WTC11 (cell line): ENCODE results near the gene COL4A1.

Source experiments
- GABPB1 ChIP-seq: sonication (generic); formaldehyde crosslinking; IDR thresholded peaks from 2 replicates; pipeline ENCODE4 v1.8.1; 2023; ENCODE audit warnings: mild to moderate bottlenecking, missing genetic modification reagents
- JUN ChIP-seq: sonication (generic); formaldehyde crosslinking; IDR thresholded peaks from 2 replicates; pipeline ENCODE4 v1.8.0; 2023; ENCODE audit warnings: mild to moderate bottlenecking, missing genetic modification reagents
- KAT7 ChIP-seq: sonication (generic); formaldehyde crosslinking; IDR thresholded peaks from 2 replicates; pipeline ENCODE4 v1.8.1; 2023; ENCODE audit warnings: missing genetic modification reagents, mild to moderate bottlenecking, borderline replicate concordance
- RELA ChIP-seq: sonication (generic); formaldehyde crosslinking; IDR thresholded peaks from 2 replicates; pipeline ENCODE4 v1.8.1; 2022; ENCODE audit warnings: missing genetic modification reagents, mild to moderate bottlenecking, borderline replicate concordance
- TEAD4 ChIP-seq: sonication (generic); formaldehyde crosslinking; IDR thresholded peaks from 2 replicates; pipeline ENCODE4 v1.8.0; 2022; ENCODE audit warnings: mild to moderate bottlenecking, missing genetic modification reagents
- TF ChIP-seq, protein P1 (sequence below): fragments of 200-600 bp; IDR thresholded peaks from 2 replicates; pipeline ENCODE4 v1.8.0; 2022; ENCODE audit warnings: antibody characterized with exemption
- TF ChIP-seq, protein P2 (sequence below): sonication (generic); formaldehyde crosslinking; IDR thresholded peaks from 2 replicates; pipeline ENCODE4 v1.8.1; 2023; ENCODE audit warnings: mild to moderate bottlenecking, missing genetic modification reagents
- TF ChIP-seq, protein P3 (sequence below): sonication (generic); formaldehyde crosslinking; IDR thresholded peaks from 2 replicates; pipeline ENCODE4 v1.8.0; 2022; ENCODE audit warnings: missing genetic modification reagents
- TF ChIP-seq, protein P4 (sequence below): sonication (generic); formaldehyde crosslinking; IDR thresholded peaks from 2 replicates; pipeline ENCODE4 v1.8.1; 2023; ENCODE audit warnings: mild to moderate bottlenecking, missing genetic modification reagents, borderline replicate concordance
- TF ChIP-seq, protein P5 (sequence below): sonication (generic); formaldehyde crosslinking; IDR thresholded peaks from 2 replicates; pipeline ENCODE4 v1.8.0; 2022; ENCODE audit warnings: mild to moderate bottlenecking, missing genetic modification reagents
- TF ChIP-seq, protein P6 (sequence below): fragments of 250-450 bp; sonication (Bioruptor Pico); conservative IDR thresholded peaks from 2 replicates; pipeline ENCODE4 v1.9.0; 2021; ENCODE audit warnings: mild to moderate bottlenecking

DNA sequence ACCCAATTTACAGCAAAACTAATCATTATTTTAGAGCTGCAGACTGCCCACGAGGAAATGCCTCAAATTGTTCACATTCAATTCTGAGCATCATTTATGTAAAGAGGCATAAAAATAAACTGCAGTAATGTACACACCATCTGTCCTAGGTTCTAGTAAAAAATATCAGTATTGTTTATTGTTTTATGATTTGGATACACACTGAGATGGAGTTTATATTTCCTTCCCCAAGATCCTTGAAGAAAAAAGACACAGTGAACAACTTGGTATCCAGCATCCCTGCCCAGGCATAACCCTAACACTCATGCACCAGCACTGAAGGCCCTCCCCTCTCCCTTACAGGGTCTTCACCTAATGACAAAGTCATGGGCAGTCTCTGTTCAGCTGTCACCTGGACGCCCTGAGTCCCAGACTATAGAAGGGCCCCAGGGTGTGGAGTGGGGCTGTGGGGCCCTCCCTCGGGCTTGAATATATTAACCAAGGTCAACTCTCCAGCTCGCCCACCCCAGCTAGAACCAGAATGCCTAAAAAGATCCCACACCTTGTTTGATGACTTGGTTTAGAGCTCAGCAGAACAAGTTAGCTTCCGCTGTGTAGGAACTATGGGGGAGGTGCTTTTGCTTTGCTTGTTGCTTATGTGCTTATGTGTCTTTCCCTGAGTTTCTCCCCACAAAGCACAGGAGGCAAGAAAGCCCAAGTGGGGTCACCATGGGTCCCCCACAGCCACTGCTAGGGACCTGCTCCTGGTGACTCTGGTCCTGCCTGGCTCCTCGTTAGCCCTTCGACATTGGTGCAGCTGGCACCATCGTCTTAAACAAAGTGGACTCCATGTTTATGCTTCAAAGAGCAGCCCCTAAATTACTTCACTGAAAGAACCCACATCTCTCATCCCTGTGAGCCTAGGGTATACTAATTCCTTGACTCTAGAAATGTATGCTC is 111.1 kb downstream of the COL4A1 start:
- TF ChIP-seq, protein P1, sequence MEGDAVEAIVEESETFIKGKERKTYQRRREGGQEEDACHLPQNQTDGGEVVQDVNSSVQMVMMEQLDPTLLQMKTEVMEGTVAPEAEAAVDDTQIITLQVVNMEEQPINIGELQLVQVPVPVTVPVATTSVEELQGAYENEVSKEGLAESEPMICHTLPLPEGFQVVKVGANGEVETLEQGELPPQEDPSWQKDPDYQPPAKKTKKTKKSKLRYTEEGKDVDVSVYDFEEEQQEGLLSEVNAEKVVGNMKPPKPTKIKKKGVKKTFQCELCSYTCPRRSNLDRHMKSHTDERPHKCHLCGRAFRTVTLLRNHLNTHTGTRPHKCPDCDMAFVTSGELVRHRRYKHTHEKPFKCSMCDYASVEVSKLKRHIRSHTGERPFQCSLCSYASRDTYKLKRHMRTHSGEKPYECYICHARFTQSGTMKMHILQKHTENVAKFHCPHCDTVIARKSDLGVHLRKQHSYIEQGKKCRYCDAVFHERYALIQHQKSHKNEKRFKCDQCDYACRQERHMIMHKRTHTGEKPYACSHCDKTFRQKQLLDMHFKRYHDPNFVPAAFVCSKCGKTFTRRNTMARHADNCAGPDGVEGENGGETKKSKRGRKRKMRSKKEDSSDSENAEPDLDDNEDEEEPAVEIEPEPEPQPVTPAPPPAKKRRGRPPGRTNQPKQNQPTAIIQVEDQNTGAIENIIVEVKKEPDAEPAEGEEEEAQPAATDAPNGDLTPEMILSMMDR = no peak
- TF ChIP-seq KAT7 (CRISPR knock-in tag) (no peak), GABPB1 (CRISPR knock-in tag) (no peak), TEAD4 (CRISPR knock-in tag) (no peak), RELA (no peak), JUN (no peak)
- TF ChIP-seq, protein P2, sequence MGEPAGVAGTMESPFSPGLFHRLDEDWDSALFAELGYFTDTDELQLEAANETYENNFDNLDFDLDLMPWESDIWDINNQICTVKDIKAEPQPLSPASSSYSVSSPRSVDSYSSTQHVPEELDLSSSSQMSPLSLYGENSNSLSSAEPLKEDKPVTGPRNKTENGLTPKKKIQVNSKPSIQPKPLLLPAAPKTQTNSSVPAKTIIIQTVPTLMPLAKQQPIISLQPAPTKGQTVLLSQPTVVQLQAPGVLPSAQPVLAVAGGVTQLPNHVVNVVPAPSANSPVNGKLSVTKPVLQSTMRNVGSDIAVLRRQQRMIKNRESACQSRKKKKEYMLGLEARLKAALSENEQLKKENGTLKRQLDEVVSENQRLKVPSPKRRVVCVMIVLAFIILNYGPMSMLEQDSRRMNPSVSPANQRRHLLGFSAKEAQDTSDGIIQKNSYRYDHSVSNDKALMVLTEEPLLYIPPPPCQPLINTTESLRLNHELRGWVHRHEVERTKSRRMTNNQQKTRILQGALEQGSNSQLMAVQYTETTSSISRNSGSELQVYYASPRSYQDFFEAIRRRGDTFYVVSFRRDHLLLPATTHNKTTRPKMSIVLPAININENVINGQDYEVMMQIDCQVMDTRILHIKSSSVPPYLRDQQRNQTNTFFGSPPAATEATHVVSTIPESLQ (CRISPR knock-in tag) = no peak
- TF ChIP-seq, protein P3, sequence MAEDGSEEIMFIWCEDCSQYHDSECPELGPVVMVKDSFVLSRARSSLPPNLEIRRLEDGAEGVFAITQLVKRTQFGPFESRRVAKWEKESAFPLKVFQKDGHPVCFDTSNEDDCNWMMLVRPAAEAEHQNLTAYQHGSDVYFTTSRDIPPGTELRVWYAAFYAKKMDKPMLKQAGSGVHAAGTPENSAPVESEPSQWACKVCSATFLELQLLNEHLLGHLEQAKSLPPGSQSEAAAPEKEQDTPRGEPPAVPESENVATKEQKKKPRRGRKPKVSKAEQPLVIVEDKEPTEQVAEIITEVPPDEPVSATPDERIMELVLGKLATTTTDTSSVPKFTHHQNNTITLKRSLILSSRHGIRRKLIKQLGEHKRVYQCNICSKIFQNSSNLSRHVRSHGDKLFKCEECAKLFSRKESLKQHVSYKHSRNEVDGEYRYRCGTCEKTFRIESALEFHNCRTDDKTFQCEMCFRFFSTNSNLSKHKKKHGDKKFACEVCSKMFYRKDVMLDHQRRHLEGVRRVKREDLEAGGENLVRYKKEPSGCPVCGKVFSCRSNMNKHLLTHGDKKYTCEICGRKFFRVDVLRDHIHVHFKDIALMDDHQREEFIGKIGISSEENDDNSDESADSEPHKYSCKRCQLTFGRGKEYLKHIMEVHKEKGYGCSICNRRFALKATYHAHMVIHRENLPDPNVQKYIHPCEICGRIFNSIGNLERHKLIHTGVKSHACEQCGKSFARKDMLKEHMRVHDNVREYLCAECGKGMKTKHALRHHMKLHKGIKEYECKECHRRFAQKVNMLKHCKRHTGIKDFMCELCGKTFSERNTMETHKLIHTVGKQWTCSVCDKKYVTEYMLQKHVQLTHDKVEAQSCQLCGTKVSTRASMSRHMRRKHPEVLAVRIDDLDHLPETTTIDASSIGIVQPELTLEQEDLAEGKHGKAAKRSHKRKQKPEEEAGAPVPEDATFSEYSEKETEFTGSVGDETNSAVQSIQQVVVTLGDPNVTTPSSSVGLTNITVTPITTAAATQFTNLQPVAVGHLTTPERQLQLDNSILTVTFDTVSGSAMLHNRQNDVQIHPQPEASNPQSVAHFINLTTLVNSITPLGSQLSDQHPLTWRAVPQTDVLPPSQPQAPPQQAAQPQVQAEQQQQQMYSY (CRISPR knock-in tag) = no peak
- TF ChIP-seq, protein P4, sequence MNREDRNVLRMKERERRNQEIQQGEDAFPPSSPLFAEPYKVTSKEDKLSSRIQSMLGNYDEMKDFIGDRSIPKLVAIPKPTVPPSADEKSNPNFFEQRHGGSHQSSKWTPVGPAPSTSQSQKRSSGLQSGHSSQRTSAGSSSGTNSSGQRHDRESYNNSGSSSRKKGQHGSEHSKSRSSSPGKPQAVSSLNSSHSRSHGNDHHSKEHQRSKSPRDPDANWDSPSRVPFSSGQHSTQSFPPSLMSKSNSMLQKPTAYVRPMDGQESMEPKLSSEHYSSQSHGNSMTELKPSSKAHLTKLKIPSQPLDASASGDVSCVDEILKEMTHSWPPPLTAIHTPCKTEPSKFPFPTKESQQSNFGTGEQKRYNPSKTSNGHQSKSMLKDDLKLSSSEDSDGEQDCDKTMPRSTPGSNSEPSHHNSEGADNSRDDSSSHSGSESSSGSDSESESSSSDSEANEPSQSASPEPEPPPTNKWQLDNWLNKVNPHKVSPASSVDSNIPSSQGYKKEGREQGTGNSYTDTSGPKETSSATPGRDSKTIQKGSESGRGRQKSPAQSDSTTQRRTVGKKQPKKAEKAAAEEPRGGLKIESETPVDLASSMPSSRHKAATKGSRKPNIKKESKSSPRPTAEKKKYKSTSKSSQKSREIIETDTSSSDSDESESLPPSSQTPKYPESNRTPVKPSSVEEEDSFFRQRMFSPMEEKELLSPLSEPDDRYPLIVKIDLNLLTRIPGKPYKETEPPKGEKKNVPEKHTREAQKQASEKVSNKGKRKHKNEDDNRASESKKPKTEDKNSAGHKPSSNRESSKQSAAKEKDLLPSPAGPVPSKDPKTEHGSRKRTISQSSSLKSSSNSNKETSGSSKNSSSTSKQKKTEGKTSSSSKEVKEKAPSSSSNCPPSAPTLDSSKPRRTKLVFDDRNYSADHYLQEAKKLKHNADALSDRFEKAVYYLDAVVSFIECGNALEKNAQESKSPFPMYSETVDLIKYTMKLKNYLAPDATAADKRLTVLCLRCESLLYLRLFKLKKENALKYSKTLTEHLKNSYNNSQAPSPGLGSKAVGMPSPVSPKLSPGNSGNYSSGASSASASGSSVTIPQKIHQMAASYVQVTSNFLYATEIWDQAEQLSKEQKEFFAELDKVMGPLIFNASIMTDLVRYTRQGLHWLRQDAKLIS (CRISPR knock-in tag) = no peak
- TF ChIP-seq, protein P5, sequence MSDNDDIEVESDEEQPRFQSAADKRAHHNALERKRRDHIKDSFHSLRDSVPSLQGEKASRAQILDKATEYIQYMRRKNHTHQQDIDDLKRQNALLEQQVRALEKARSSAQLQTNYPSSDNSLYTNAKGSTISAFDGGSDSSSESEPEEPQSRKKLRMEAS (CRISPR knock-in tag) = no peak
- TF ChIP-seq, protein P6, sequence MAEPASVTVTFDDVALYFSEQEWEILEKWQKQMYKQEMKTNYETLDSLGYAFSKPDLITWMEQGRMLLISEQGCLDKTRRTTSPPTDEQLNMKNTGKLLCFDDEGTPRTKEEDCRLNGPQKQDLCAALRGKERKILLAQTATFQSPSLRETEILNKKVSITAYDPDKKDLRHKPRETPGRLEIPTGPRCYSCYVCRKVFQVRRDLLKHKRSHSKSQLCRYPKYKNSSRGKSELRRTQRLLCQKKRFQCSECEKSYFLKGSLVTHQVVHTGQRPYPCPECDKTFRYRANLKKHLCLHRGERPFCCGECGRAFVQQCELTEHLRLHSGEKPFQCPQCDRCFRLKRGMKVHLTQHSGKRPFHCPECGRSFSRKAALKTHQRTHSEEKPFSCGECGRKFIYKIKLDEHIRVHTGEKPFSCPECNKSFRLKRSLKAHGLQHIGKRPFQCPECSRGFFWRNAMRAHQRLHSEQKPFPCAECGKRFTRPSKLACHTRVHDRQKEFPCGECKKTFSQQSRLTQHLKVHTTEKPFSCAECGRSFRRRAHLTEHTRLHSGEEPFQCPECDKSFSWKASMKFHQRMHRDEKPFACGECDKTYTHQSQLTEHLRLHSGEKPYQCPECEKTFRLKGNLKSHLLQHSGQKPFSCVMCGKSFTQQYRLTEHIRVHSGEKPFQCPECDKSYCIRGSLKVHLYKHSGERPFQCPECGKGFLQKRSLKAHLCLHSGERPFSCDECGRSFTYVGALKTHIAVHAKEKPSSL (CRISPR knock-in tag) = no peak
